Measurements from ENCODE around the gene LTBP3. TPM values are rescaled to one million over a fixed set of nuclear protein-coding genes. Genes with fewer than 3 reads are reported as not detected.

LTBP3 gene
- total RNA-seq, 4 donors from 2014 or later: 131 to 240 (median 217) TPM

- Histone ChIP-seq H3K27ac (peak overlapping the region; percentile 96 to 97), H3K9me3 (no peaks in the 10 kb centered on the region), H3K27me3 (no peaks in the 10 kb centered on the region), H3K36me3 (no peaks in the 10 kb centered on the region), H3K4me3 (peak overlapping the region; percentile 85 to 90), H3K4me1 (peaks cover 0 to 7% of the 10 kb centered on the region in 2 donors)
- intact Hi-C loops (cut with DNase I; ENCODE audit: low total_unique reads): no loop called here
- peak in 1 of 2 donors; percentile 64 for DNase-seq
- TF ChIP-seq POLR2A (IDR thresholded peaks at IDR 0.05) (peak in 1 of 2 donors; percentile 6), CTCF (IDR thresholded peaks at IDR 0.05) (no peak)
Observed at GRCh38 chr11:65500387-65501185, 57.6 kb downstream of the LTBP3 start.

GRCh38 chr11:65499713-65500386 is 58.3 kb downstream of the LTBP3 start:
- DNase-seq: no peak
- Histone ChIP-seq H3K27me3 (no peaks in the 10 kb centered on the region), H3K9me3 (no peaks in the 10 kb centered on the region), H3K4me1 (peaks cover 0 to 9% of the 10 kb centered on the region in 2 donors), H3K27ac (peak overlapping the region; percentile 96 to 97), H3K36me3 (no peaks in the 10 kb centered on the region), H3K4me3 (peak overlapping the region; percentile 85 to 90)
- TF ChIP-seq CTCF (IDR thresholded peaks at IDR 0.05): no peak
- TF ChIP-seq POLR2A (IDR thresholded peaks at IDR 0.05): no peak
- intact Hi-C loops (cut with DNase I; ENCODE audit: low total_unique reads): loop anchor here (2.0 kb wide), 2 partner anchors 23 to 77 kb away; partner anchors contain the start of gene NEAT1

GRCh38 chr11:65498977-65499712 is 59.0 kb downstream of the LTBP3 start, which contains the start of gene MALAT1:
TSS of gene MALAT1 (plus strand) at chr11:65499045.
- TF ChIP-seq POLR2A (IDR thresholded peaks at IDR 0.05) (peak; percentile 99 to 100), CTCF (IDR thresholded peaks at IDR 0.05) (no peak)
- DNase-seq: peak; percentile 94 to 96
- no peaks in the 10 kb centered on the region for H3K9me3 ChIP-seq
- peak within 1 kb of the TSS; percentile 85 to 90 for H3K4me3 ChIP-seq
- no peaks in the 10 kb centered on the region for H3K27me3 ChIP-seq
- H3K4me1 ChIP-seq: peaks cover 6 to 15% of the 10 kb centered on the region in 2 donors
- intact Hi-C loops (cut with DNase I; ENCODE audit: low total_unique reads): loop anchor here (2.0 kb wide), 2 partner anchors 22 to 76 kb away; partner anchors contain the start of gene NEAT1
- peak within 1 kb of the TSS; percentile 96 to 97 for H3K27ac ChIP-seq
- no peaks in the 10 kb centered on the region for H3K36me3 ChIP-seq

- no peaks in the 10 kb centered on the region for H3K9me3 ChIP-seq
- H3K4me3 ChIP-seq: peak overlapping the region; percentile 85 to 90
- peaks cover 11 to 20% of the 10 kb centered on the region in 2 donors for H3K4me1 ChIP-seq
- intact Hi-C loops (cut with DNase I; ENCODE audit: low total_unique reads): loop anchor here (2.0 kb wide), 2 partner anchors 22 to 76 kb away; partner anchors contain the start of gene NEAT1
- H3K36me3 ChIP-seq: no peaks in the 10 kb centered on the region
- H3K27me3 ChIP-seq: no peaks in the 10 kb centered on the region
- H3K27ac ChIP-seq: peak overlapping the region; percentile 96 to 97
- no peak for TF ChIP-seq POLR2A (IDR thresholded peaks at IDR 0.05)
- no peak for TF ChIP-seq CTCF (IDR thresholded peaks at IDR 0.05)
- no peak for DNase-seq
Observed at GRCh38 chr11:65498727-65498976, 59.5 kb downstream of the LTBP3 start.
